BJ (cell line): ENCODE data around the gene AXIN1. TPM values are rescaled to one million over a fixed set of nuclear protein-coding genes. Genes with fewer than 3 reads are reported as not detected.
"Not testable (repeated sequence)": the region's sequence is repeated elsewhere in the genome, so short reads cannot be mapped to it uniquely, and the experiment has no call there.

Experiments
- CTCF ChIA-PET: fragments of 350-600 bp; formaldehyde crosslinking; extraction: SDS; loops from one replicate; lab custom pipeline; 2021; ENCODE audit warnings: antibody characterized with exemption, inconsistent platforms; lab: Yijun Ruan, JAX
- POLR2A ChIA-PET: fragments of 300-600 bp; sonication (Branson Sonifier 250); formaldehyde crosslinking; extraction: SDS; loops from one replicate; lab custom pipeline; 2021; ENCODE audit warnings: antibody characterized with exemption; lab: Charles Lee
- DNase-seq: peaks from one replicate; pipeline ENCODE4 v3.0.0-alpha.2; 2011; ENCODE audit warnings: low read depth
- H3K27me3 ChIP-seq: 2 replicates; pipeline ENCODE4 v1.6.0; 2011; ENCODE audit warnings: low read length; ENCODE audit not compliant: control insufficient read depth, insufficient read depth
- H3K36me3 ChIP-seq: 2 replicates; pipeline ENCODE4 v1.5.1; 2011; ENCODE audit warnings: low read length; ENCODE audit not compliant: control insufficient read depth, insufficient read depth
- H3K4me3 ChIP-seq: 2 replicates; pipeline ENCODE4 v1.5.1; 2011; ENCODE audit warnings: low read depth, mild to moderate bottlenecking, control low read depth, low read length
- CTCF ChIP-seq: IDR thresholded peaks from 2 replicates; pipeline ENCODE4 v1.5.1; 2011; ENCODE audit warnings: low read depth, mild to moderate bottlenecking, control low read depth, inconsistent platforms, low read length, moderate library complexity; ENCODE audit not compliant: insufficient read depth
- polyA plus RNA-seq: library from polyadenylated mRNA; depleted of rRNA; stranded (reverse); fragments of >200 nt; gene quantifications from 2 replicates; pipeline ENCODE4 v1.2.3, GENCODE V29; 2011

The AXIN1 gene
- polyA plus RNA-seq, 1 experiment = 4.3 TPM

GRCh38 chr16:272633-273546 is 79.6 kb downstream of the AXIN1 start:
- Histone ChIP-seq H3K27me3 (peaks cover 5% of the 10 kb centered on the region; the same call in 1 of the 2 replicates), H3K4me3 (no peak overlapping the region), H3K36me3 (no peaks in the 10 kb centered on the region)
- TF ChIP-seq CTCF = no peak
- ChIA-PET CTCF (interaction anchor here (1.5 kb wide), 1 partner anchor 13 kb away, joined by 3 read pairs; no protein-coding TSS in a partner anchor), POLR2A (no interaction called here)
- no peak for DNase-seq

- ChIA-PET CTCF (no interaction called here), POLR2A (no interaction called here)
- no peak for DNase-seq
- no peak for TF ChIP-seq CTCF
- H3K4me3 ChIP-seq = no peak overlapping the region
- H3K27me3 ChIP-seq = peaks cover 5% of the 10 kb centered on the region; the same call in 1 of the 2 replicates
- H3K36me3 ChIP-seq = no peaks in the 10 kb centered on the region
Observed at GRCh38 chr16:270381-271255, 81.9 kb downstream of the AXIN1 start.

DNA sequence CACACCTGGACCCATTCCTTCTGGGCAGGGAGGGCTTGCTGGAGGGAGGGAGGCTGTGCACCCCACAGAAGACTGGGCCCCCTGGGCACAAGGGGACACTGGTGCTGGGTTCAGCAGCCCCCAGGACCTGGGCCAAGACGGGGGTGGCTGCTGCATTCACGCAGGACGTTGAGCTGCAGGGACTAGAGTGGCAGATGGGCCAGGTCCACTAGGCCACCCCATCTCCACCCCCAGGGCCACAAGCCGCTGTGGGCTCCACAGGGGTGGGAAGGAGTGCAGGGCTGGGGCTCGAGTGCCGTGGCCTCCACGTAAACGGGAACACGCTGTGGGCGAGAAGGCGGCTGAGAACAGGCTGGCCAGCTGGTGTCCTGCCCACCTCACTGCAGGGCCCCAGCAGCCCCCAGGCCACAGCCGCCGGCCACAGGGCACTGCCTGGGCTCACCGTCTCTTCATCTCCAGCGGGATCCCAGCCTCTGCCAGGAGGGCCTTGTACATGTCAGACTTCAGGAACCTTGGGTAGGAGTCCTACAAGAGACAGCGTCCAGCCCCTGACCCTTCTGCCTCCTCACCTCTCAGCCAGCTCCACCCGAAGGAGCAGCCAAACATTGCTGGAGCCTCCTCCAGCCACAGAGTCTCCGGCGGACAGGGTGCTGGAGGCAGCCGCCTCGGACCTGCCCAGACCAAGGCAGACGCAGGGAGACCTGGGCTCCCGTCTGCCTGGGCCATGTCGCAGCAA is 83.3 kb downstream of the AXIN1 start:
- POLR2A ChIA-PET = no interaction called here
- Histone ChIP-seq H3K4me3 (no peak overlapping the region), H3K27me3 (peaks cover 2% of the 10 kb centered on the region; the same call in 1 of the 2 replicates), H3K36me3 (no peaks in the 10 kb centered on the region; the same call in 1 of the 2 replicates)
- CTCF ChIA-PET = no interaction called here
- DNase-seq = no peak
- no peak for TF ChIP-seq CTCF

DNA sequence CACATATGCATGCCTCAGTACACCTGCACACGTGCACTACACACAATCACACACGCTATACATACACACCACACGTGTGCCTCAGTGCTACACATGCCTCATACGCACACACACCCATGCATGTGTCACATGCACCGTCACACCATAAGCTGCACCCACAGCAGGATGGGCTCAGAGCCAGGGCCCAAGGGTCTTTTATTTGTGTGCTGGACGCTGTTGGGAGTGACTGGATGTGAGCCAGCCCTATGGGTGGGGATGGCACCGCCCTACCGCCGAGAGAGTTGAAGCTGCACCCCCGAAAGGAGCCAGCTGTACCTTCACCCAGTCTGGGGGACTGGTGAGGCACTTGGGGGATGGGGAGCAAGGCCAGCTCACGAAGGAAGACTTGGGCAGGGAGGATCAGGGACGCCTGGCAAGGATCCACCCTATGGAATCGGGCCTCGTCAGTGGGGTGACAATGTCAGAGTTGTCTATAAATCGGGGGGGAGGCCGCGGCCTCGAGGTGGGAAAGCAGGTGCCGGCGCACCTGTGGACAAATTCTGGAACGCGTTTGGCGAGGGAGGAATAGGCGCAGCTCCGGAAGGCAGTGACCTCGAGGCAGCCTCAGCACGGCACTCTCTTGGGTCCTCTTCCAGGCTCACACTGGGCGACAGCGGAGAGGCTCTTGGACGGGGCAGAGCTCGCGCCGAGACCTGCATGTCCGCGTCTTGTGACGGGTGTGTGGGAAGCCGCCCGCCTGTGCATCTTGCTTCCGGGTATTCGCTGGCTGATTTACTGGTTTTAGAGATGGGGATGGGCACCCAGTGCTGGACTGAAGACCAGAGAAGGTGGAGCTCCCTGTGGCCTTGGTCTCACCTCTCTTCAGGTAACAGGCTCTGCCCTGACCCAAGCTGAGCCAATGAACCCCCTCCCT is 84.1 kb downstream of the AXIN1 start:
- Histone ChIP-seq H3K27me3 (no peaks in the 10 kb centered on the region), H3K36me3 (peaks cover 1% of the 10 kb centered on the region; the same call in 1 of the 2 replicates), H3K4me3 (no peak overlapping the region)
- ChIA-PET CTCF (no interaction called here), POLR2A (no interaction called here)
- no peak for TF ChIP-seq CTCF
- DNase-seq = no peak

- H3K36me3 ChIP-seq, POLR2A ChIA-PET, H3K27me3 ChIP-seq, H3K4me3 ChIP-seq, DNase-seq, CTCF ChIA-PET: not testable (repeated sequence)
Observed at GRCh38 chr16:267562-267961, 85.0 kb downstream of the AXIN1 start.
